Measurements from ENCODE around the gene CYTIP.

The CYTIP gene

DNA sequence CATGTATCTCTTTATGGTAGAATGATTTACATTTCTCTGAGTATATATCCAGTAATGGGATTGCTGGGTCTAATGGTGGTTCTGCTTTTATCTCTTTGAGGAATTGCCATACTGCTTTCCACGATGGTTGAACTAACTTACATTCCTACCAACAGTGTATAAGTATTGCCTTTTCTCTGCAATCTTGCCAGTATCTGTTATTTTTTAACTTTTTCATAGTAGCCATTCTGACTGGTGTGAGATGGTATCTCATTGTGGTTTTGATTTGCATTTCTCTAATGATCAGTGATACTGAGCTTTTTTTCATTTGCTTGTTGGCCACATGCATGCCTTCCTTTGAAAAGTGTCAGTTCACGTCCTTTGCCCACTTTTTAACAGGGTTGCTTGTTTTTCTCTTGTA, 55.1 kb downstream of the CYTIP start:
- WGBS, 2 donors (ENCODE audit: extremely low coverage in 2 of 2, insufficient read length in 2 of 2, insufficient replicate concordance in 1 of 2) = no CpG with 5 or more reads among the region's 2 CpGs
- no peak overlapping the region for H3K4me3 ChIP-seq (ENCODE audit: low read length in 2 of 2)

DNA sequence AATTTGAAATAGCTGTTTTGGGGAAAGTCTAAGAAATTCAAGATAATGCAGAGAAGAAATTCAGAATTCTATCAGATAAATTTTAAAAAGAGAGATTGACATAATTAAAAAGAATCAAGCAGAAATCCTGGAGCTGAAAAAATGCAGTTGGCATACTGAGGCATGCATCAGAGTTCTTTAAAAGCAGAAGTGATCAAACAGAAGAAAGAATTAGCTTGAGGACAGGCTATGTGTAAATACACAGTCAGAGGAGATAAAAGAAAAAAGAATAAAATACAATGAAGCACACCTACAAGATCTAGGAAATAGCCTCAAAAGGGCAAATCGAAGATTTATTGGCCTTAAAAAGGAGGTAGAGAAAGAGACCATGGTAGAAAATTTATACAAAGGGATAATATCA, 57.1 kb downstream of the CYTIP start:
- Histone ChIP-seq H3K79me1 (ENCODE audit: low read depth, low read length) (no peaks in the 10 kb centered on the region), H3K4me1 (ENCODE audit: control insufficient read depth in 2 of 2, insufficient read depth in 1 of 2, low read depth in 1 of 2, low read length in 2 of 2) (no peaks in the 10 kb centered on the region), H3K4ac (ENCODE audit: low read length) (no peak overlapping the region), H2BK15ac (ENCODE audit: low read length) (no peak overlapping the region), H3K4me2 (ENCODE audit: insufficient read depth, low read length, poor library complexity, severe bottlenecking) (no peak overlapping the region), H3K18ac (ENCODE audit: low read length) (no peak overlapping the region), H2BK12ac (ENCODE audit: low read length) (no peak overlapping the region), H3K14ac (ENCODE audit: low read length) (no peak overlapping the region), H3K36me3 (replicated peaks in 1 of 2; ENCODE audit: control insufficient read depth in 2 of 2, insufficient read depth in 2 of 2, low read length in 2 of 2) (no peaks in the 10 kb centered on the region), H3K27me3 (ENCODE audit: control insufficient read depth in 3 of 3, insufficient read depth in 3 of 3, low read depth in 1 of 3, low read length in 3 of 3) (no peaks in the 10 kb centered on the region), H4K91ac (ENCODE audit: low read depth, low read length, poor library complexity) (no peak overlapping the region), H2BK120ac (ENCODE audit: low read depth, low read length) (no peak overlapping the region), H2AFZ (ENCODE audit: low read length) (no peak overlapping the region), H3K9me3 (replicated peaks in 1 of 2; ENCODE audit: control insufficient read depth in 2 of 2, insufficient read depth in 1 of 2, low read depth in 1 of 2, low read length in 2 of 2) (no peaks in the 10 kb centered on the region), H3K4me3 (ENCODE audit: low read length in 2 of 2) (no peak overlapping the region), H3K9ac (ENCODE audit: low read depth, low read length, poor library complexity) (no peak overlapping the region), H2BK5ac (ENCODE audit: low read length) (no peak overlapping the region), H4K8ac (ENCODE audit: low read depth, low read length) (no peak overlapping the region), H3K27ac (replicated peaks; ENCODE audit: low read length) (no peak overlapping the region), H2AK5ac (ENCODE audit: low read depth, low read length) (no peak overlapping the region), H3K23ac (ENCODE audit: low read depth, low read length, poor library complexity) (no peak overlapping the region)
- no peak for DNase-seq (ENCODE audit: low spot score)
- no CpG with 5 or more reads among the region's 1 CpG for WGBS, 2 donors (ENCODE audit: extremely low coverage in 2 of 2, insufficient read length in 2 of 2, insufficient replicate concordance in 1 of 2)

More for the DNA sequence above, 55.1 kb downstream of the CYTIP start:
- Histone ChIP-seq H3K18ac (ENCODE audit: low read length) (no peak overlapping the region), H3K4ac (ENCODE audit: low read length) (no peak overlapping the region), H2AFZ (ENCODE audit: low read length) (no peak overlapping the region), H3K27ac (replicated peaks; ENCODE audit: low read length) (no peak overlapping the region), H3K9ac (ENCODE audit: low read depth, low read length, poor library complexity) (no peak overlapping the region), H3K9me3 (replicated peaks in 1 of 2; ENCODE audit: control insufficient read depth in 2 of 2, insufficient read depth in 1 of 2, low read depth in 1 of 2, low read length in 2 of 2) (no peaks in the 10 kb centered on the region), H3K14ac (ENCODE audit: low read length) (no peak overlapping the region), H3K36me3 (replicated peaks in 1 of 2; ENCODE audit: control insufficient read depth in 2 of 2, insufficient read depth in 2 of 2, low read length in 2 of 2) (no peaks in the 10 kb centered on the region), H2BK12ac (ENCODE audit: low read length) (no peak overlapping the region), H2BK120ac (ENCODE audit: low read depth, low read length) (no peak overlapping the region), H2BK15ac (ENCODE audit: low read length) (no peak overlapping the region), H2BK5ac (ENCODE audit: low read length) (no peak overlapping the region), H2AK5ac (ENCODE audit: low read depth, low read length) (no peak overlapping the region), H3K79me1 (ENCODE audit: low read depth, low read length) (no peaks in the 10 kb centered on the region), H3K4me1 (ENCODE audit: control insufficient read depth in 2 of 2, insufficient read depth in 1 of 2, low read depth in 1 of 2, low read length in 2 of 2) (no peaks in the 10 kb centered on the region), H4K8ac (ENCODE audit: low read depth, low read length) (no peak overlapping the region), H3K23ac (ENCODE audit: low read depth, low read length, poor library complexity) (no peak overlapping the region), H4K91ac (ENCODE audit: low read depth, low read length, poor library complexity) (no peak overlapping the region), H3K27me3 (ENCODE audit: control insufficient read depth in 3 of 3, insufficient read depth in 3 of 3, low read depth in 1 of 3, low read length in 3 of 3) (no peaks in the 10 kb centered on the region), H3K4me2 (ENCODE audit: insufficient read depth, low read length, poor library complexity, severe bottlenecking) (no peak overlapping the region)
- no peak for DNase-seq (ENCODE audit: low spot score)

DNA sequence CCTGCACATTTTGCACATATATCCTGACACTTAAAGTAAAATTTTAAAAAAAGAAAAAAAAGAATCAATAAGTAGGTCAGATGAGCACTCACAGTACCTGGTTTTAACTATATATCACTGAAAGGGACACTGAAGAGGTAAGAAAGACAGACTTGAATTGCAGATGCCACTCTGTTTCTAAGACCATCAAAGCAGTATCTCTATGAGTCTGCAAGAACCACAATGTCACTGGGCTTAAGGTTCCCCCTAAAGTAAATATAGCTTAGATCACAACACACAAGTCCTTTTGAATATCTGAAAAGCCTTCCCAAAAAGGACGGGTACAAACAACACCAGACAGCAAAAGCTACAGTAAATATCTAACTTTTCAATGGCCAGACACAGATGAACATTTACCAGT, 57.6 kb downstream of the CYTIP start:
- Histone ChIP-seq H3K27me3 (ENCODE audit: control insufficient read depth in 3 of 3, insufficient read depth in 3 of 3, low read depth in 1 of 3, low read length in 3 of 3) (no peaks in the 10 kb centered on the region), H3K36me3 (replicated peaks in 1 of 2; ENCODE audit: control insufficient read depth in 2 of 2, insufficient read depth in 2 of 2, low read length in 2 of 2) (no peaks in the 10 kb centered on the region), H3K4ac (ENCODE audit: low read length) (no peak overlapping the region), H3K27ac (replicated peaks; ENCODE audit: low read length) (no peak overlapping the region), H2BK15ac (ENCODE audit: low read length) (no peak overlapping the region), H3K79me1 (ENCODE audit: low read depth, low read length) (no peaks in the 10 kb centered on the region), H3K4me3 (ENCODE audit: low read length in 2 of 2) (no peak overlapping the region), H2BK120ac (ENCODE audit: low read depth, low read length) (no peak overlapping the region), H3K9ac (ENCODE audit: low read depth, low read length, poor library complexity) (no peak overlapping the region), H4K8ac (ENCODE audit: low read depth, low read length) (no peak overlapping the region), H3K4me2 (ENCODE audit: insufficient read depth, low read length, poor library complexity, severe bottlenecking) (no peak overlapping the region), H3K14ac (ENCODE audit: low read length) (no peak overlapping the region), H3K18ac (ENCODE audit: low read length) (no peak overlapping the region), H3K23ac (ENCODE audit: low read depth, low read length, poor library complexity) (no peak overlapping the region), H4K91ac (ENCODE audit: low read depth, low read length, poor library complexity) (no peak overlapping the region), H2BK5ac (ENCODE audit: low read length) (no peak overlapping the region), H3K4me1 (ENCODE audit: control insufficient read depth in 2 of 2, insufficient read depth in 1 of 2, low read depth in 1 of 2, low read length in 2 of 2) (no peaks in the 10 kb centered on the region), H2AFZ (ENCODE audit: low read length) (no peak overlapping the region), H3K9me3 (replicated peaks in 1 of 2; ENCODE audit: control insufficient read depth in 2 of 2, insufficient read depth in 1 of 2, low read depth in 1 of 2, low read length in 2 of 2) (no peaks in the 10 kb centered on the region), H2AK5ac (ENCODE audit: low read depth, low read length) (no peak overlapping the region), H2BK12ac (ENCODE audit: low read length) (no peak overlapping the region)
- no peak for DNase-seq (ENCODE audit: low spot score)
- no CpG with 5 or more reads among the region's 1 CpG for WGBS, 2 donors (ENCODE audit: extremely low coverage in 2 of 2, insufficient read length in 2 of 2, insufficient replicate concordance in 1 of 2)

DNA sequence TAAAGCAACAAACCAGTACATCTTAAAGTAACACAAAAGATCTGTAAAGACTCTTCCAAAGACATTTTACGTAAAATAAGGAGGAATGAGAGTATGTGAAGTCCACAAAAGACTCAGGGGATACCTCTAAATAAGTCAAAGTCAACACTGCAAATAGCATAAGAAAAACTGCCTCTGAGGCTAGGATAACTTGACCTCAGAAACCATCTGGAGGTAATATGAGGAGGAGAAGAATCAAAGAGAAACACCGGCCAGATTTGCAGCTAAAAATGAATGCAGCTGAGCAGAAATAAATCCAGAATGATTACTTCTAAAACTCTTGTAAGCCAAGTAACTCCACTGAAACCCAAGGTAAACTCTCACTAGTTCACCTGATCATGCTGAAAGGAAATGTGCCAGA, 66.0 kb downstream of the CYTIP start:
- Histone ChIP-seq H3K18ac (ENCODE audit: low read length) (no peak overlapping the region), H2BK15ac (ENCODE audit: low read length) (no peak overlapping the region), H3K27ac (replicated peaks; ENCODE audit: low read length) (no peak overlapping the region), H4K91ac (ENCODE audit: low read depth, low read length, poor library complexity) (no peak overlapping the region), H3K4ac (ENCODE audit: low read length) (no peak overlapping the region), H2BK12ac (ENCODE audit: low read length) (no peak overlapping the region), H3K9me3 (replicated peaks in 1 of 2; ENCODE audit: control insufficient read depth in 2 of 2, insufficient read depth in 1 of 2, low read depth in 1 of 2, low read length in 2 of 2) (peaks cover 0 to 4% of the 10 kb centered on the region in 2 donors), H3K79me1 (ENCODE audit: low read depth, low read length) (no peaks in the 10 kb centered on the region), H3K27me3 (ENCODE audit: control insufficient read depth in 3 of 3, insufficient read depth in 3 of 3, low read depth in 1 of 3, low read length in 3 of 3) (no peaks in the 10 kb centered on the region), H4K8ac (ENCODE audit: low read depth, low read length) (no peak overlapping the region), H3K36me3 (replicated peaks in 1 of 2; ENCODE audit: control insufficient read depth in 2 of 2, insufficient read depth in 2 of 2, low read length in 2 of 2) (no peaks in the 10 kb centered on the region), H3K14ac (ENCODE audit: low read length) (no peak overlapping the region), H2AK5ac (ENCODE audit: low read depth, low read length) (no peak overlapping the region), H2BK5ac (ENCODE audit: low read length) (no peak overlapping the region), H3K4me1 (ENCODE audit: control insufficient read depth in 2 of 2, insufficient read depth in 1 of 2, low read depth in 1 of 2, low read length in 2 of 2) (no peaks in the 10 kb centered on the region), H2AFZ (ENCODE audit: low read length) (no peak overlapping the region), H3K4me2 (ENCODE audit: insufficient read depth, low read length, poor library complexity, severe bottlenecking) (no peak overlapping the region), H2BK120ac (ENCODE audit: low read depth, low read length) (no peak overlapping the region), H3K9ac (ENCODE audit: low read depth, low read length, poor library complexity) (no peak overlapping the region), H3K23ac (ENCODE audit: low read depth, low read length, poor library complexity) (no peak overlapping the region), H3K4me3 (ENCODE audit: low read length in 2 of 2) (no peak overlapping the region)
- no peak for DNase-seq (ENCODE audit: low spot score)
- WGBS, 2 donors (ENCODE audit: extremely low coverage in 2 of 2, insufficient read length in 2 of 2, insufficient replicate concordance in 1 of 2) = no CpG with 5 or more reads among the region's 2 CpGs

Measured in neuronal stem cell (in vitro differentiated cells).